ENCODE measurements around the gene PIAS4. TPM values are rescaled to one million over a fixed set of nuclear protein-coding genes. Genes with fewer than 3 reads are reported as not detected.

The PIAS4 gene
- total RNA-seq, 1 donor from 2014 or later, result 48.0 TPM

DNA sequence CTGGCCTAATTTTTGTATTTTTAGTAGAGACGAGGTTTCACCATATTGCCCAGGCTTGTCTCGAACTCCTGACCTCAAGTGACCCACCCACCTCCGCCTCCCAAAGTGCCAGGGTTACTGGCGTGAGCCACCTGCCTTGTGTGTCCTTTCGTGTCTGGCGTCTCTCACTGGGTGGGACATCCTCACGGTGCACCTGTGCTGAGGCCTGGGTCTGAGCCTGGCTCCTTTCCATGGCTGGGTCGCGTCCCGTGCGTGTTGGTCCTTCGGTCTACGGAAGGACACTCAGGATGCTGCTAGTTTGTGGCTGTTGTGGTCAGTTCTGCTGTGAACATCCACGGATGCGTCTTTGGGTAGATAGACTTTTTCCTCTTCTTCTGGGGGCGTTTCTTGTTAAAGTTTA lies 19.6 kb downstream of the PIAS4 start:
- Mint-ChIP-seq H3K27me3 (ENCODE audit: low read depth) (no peaks in the 10 kb centered on the region), H3K36me3 (peaks cover 15% of the 10 kb centered on the region), H3K4me3 (no peak overlapping the region), H3K27ac (no peak overlapping the region), H3K9me3 (peaks cover under 1% of the 10 kb centered on the region), H3K4me1 (no peaks in the 10 kb centered on the region)
- no peak for DNase-seq (ENCODE audit: low spot score in 2 of 2, unreplicated experiment in 2 of 2)
- TF ChIP-seq, protein P1, sequence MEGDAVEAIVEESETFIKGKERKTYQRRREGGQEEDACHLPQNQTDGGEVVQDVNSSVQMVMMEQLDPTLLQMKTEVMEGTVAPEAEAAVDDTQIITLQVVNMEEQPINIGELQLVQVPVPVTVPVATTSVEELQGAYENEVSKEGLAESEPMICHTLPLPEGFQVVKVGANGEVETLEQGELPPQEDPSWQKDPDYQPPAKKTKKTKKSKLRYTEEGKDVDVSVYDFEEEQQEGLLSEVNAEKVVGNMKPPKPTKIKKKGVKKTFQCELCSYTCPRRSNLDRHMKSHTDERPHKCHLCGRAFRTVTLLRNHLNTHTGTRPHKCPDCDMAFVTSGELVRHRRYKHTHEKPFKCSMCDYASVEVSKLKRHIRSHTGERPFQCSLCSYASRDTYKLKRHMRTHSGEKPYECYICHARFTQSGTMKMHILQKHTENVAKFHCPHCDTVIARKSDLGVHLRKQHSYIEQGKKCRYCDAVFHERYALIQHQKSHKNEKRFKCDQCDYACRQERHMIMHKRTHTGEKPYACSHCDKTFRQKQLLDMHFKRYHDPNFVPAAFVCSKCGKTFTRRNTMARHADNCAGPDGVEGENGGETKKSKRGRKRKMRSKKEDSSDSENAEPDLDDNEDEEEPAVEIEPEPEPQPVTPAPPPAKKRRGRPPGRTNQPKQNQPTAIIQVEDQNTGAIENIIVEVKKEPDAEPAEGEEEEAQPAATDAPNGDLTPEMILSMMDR (IDR thresholded peaks at IDR 0.05; ENCODE audit: unreplicated experiment), result no peak

DNA sequence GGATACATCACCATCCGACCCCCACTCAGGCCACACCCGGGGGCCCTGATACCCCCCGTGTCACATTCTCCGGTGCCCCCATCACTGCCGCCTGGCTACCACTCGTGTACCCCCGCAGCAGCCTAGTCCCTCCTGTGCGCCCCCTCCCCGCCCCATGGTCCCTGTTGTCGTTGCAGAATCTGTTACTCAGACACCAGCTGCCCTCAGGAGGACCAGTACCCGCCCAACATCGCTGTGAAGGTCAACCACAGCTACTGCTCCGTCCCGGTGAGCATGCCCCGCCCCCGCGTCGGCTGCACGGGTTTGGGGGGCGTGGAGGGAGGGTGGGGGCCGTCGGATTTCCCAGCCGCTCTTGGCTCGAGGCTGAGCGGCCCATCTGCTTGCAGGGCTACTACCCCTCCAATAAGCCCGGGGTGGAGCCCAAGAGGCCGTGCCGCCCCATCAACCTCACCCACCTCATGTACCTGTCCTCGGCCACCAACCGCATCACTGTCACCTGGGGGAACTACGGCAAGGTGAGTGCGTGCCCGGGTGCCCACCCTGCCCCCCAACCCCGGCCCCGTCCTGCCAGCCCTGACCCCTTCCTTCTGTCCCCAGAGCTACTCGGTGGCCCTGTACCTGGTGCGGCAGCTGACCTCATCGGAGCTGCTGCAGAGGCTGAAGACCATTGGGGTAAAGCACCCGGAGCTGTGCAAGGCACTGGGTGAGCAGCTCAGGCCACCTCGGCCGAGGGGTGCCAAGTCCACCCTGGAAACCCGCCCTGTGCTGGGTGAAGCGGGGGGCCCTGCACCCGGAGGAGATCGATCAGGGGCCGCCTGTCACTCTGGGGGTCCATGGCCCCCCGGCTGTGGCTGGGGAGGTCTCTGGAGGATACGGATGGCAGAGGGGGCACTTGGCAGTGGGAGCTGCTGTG lies 21.1 kb downstream of the PIAS4 start:
- TF ChIP-seq, protein P1 (IDR thresholded peaks at IDR 0.05; ENCODE audit: unreplicated experiment), result no peak
- no peak overlapping the region for H3K27ac Mint-ChIP-seq

DNA sequence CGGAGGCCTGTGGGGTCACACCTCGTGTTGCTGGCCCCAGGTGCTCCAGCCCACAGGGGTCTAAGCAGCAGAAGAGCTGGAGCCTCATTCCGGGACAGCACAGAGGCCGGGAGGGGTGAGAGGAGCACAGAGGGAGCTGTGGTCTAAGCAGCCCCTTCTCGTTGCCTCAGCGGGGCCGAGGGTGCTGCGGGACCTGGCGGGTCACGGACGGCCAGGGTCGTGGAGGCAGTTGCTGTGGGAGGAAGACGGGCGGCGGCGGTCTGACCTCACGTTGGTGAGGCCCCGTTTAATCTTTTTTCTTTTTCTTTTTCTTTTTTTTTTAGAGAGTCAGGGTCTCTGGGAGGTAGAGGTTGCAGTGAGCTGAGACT lies 21.7 kb downstream of the PIAS4 start:
- H3K36me3 Mint-ChIP-seq, result peaks cover 13% of the 10 kb centered on the region

More for the DNA sequence above, 21.1 kb downstream of the PIAS4 start:
- no peak overlapping the region for H3K4me3 Mint-ChIP-seq
- no peak for DNase-seq (ENCODE audit: low spot score in 2 of 2, unreplicated experiment in 2 of 2)
- H3K36me3 Mint-ChIP-seq, result peaks cover 13% of the 10 kb centered on the region
- no peaks in the 10 kb centered on the region for H3K27me3 Mint-ChIP-seq (ENCODE audit: low read depth)
- no peaks in the 10 kb centered on the region for H3K9me3 Mint-ChIP-seq
- no peaks in the 10 kb centered on the region for H3K4me1 Mint-ChIP-seq

DNA sequence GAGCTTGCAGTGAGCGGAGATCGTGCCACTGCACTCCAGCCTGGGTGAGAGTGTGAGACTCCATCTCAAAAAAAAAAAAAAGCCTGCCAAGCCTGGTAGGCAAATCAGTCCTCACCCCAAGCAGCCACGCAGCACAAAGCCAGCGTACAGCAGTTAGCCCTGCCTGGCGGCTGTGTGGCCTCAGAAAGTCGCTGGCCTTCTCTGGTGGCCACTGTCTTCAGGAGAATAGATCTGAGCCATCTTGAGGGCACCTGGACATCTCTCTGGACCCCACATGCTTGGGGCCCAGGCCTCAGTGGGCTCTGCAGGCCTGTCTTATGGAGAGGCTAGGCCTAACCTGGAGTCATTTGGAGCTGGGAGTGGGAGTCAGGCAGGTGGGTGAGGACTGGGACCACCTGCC lies 23.0 kb downstream of the PIAS4 start:
- Mint-ChIP-seq H3K27me3 (ENCODE audit: low read depth) (no peaks in the 10 kb centered on the region), H3K4me3 (no peak overlapping the region), H3K36me3 (peaks cover 13% of the 10 kb centered on the region), H3K4me1 (no peaks in the 10 kb centered on the region), H3K27ac (no peak overlapping the region), H3K9me3 (no peaks in the 10 kb centered on the region)
- TF ChIP-seq, protein P1 (IDR thresholded peaks at IDR 0.05; ENCODE audit: unreplicated experiment), result no peak
- DNase-seq (ENCODE audit: low spot score in 2 of 2, unreplicated experiment in 2 of 2), result no peak

More for the DNA sequence above, 21.7 kb downstream of the PIAS4 start:
- no peak overlapping the region for H3K27ac Mint-ChIP-seq
- H3K27me3 Mint-ChIP-seq (ENCODE audit: low read depth), result no peaks in the 10 kb centered on the region
- no peak overlapping the region for H3K4me3 Mint-ChIP-seq
- H3K9me3 Mint-ChIP-seq, result no peaks in the 10 kb centered on the region
- H3K4me1 Mint-ChIP-seq, result no peaks in the 10 kb centered on the region
- TF ChIP-seq, protein P1 (IDR thresholded peaks at IDR 0.05; ENCODE audit: unreplicated experiment), result no peak
- no peak for DNase-seq (ENCODE audit: low spot score in 2 of 2, unreplicated experiment in 2 of 2)

DNA sequence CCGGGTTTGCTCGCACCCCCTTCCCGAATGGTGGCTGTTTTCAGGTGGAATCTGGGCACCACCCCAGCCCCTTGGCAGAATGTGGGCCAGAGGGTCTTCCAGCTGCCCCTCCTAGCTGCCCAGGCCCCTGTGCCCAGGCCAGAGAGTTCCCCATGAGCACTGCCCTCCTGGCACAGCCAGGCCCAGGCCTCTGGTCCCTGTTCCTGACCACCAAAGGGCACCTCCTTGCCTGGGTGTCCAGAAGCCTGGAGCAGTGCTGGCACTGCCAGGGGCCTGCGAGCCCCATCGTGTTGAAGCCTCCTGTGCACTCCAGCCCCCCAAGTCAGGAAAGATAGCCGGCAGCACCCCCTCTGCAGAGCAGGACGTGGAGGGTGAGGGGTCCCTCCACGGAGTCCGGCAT lies 23.4 kb downstream of the PIAS4 start:
- H3K27me3 Mint-ChIP-seq (ENCODE audit: low read depth), result no peaks in the 10 kb centered on the region
- H3K36me3 Mint-ChIP-seq, result peaks cover 13% of the 10 kb centered on the region
- H3K4me3 Mint-ChIP-seq, result no peak overlapping the region
- H3K4me1 Mint-ChIP-seq, result no peaks in the 10 kb centered on the region
- TF ChIP-seq, protein P1 (IDR thresholded peaks at IDR 0.05; ENCODE audit: unreplicated experiment), result no peak
- H3K9me3 Mint-ChIP-seq, result no peaks in the 10 kb centered on the region
- H3K27ac Mint-ChIP-seq, result no peak overlapping the region
- no peak for DNase-seq (ENCODE audit: low spot score in 2 of 2, unreplicated experiment in 2 of 2)
